Measurements from ENCODE around the gene LGALS9B.
"Not testable (repeated sequence)": the region's sequence is repeated elsewhere in the genome, so short reads cannot be mapped to it uniquely, and the experiment has no call there.

GRCh38 chr17:20453820-20454434 lies 13.4 kb downstream of the LGALS9B start:
- TF ChIP-seq, protein P1, sequence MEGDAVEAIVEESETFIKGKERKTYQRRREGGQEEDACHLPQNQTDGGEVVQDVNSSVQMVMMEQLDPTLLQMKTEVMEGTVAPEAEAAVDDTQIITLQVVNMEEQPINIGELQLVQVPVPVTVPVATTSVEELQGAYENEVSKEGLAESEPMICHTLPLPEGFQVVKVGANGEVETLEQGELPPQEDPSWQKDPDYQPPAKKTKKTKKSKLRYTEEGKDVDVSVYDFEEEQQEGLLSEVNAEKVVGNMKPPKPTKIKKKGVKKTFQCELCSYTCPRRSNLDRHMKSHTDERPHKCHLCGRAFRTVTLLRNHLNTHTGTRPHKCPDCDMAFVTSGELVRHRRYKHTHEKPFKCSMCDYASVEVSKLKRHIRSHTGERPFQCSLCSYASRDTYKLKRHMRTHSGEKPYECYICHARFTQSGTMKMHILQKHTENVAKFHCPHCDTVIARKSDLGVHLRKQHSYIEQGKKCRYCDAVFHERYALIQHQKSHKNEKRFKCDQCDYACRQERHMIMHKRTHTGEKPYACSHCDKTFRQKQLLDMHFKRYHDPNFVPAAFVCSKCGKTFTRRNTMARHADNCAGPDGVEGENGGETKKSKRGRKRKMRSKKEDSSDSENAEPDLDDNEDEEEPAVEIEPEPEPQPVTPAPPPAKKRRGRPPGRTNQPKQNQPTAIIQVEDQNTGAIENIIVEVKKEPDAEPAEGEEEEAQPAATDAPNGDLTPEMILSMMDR (IDR thresholded peaks at IDR 0.05 in 8 of 11, conservative IDR thresholded peaks at IDR 0.05 in 3 of 11) = not testable (repeated sequence)
- not testable (repeated sequence) for TF ChIP-seq POLR2AphosphoS5 (IDR thresholded peaks at IDR 0.05)
